ENCODE data around the gene RBM33. TPM values are rescaled to one million over a fixed set of nuclear protein-coding genes. Genes with fewer than 3 reads are reported as not detected.

RBM33 gene
- total RNA-seq, 1 donor from 2014 or later, result 30.8 TPM

GRCh38 chr7:155785536-155785935 lies 141.1 kb downstream of the RBM33 start:
- intact Hi-C loops (cut with micrococcal nuclease), result no loop called here
- no peak for DNase-seq
- Histone ChIP-seq H3K4me1 (peaks cover 13% of the 10 kb centered on the region), H3K9me3 (replicated peaks) (no peaks in the 10 kb centered on the region), H3K36me3 (peaks cover 36% of the 10 kb centered on the region), H3K27me3 (ENCODE audit: low read depth) (peaks cover 28% of the 10 kb centered on the region), H3K4me3 (no peak overlapping the region), H3K27ac (replicated peaks) (no peak overlapping the region)
- TF ChIP-seq CTCF (IDR thresholded peaks at IDR 0.05; ENCODE audit: borderline replicate concordance), result no peak

GRCh38 chr7:155786491-155786890 lies 142.0 kb downstream of the RBM33 start:
- Histone ChIP-seq H3K4me1 (peaks cover 13% of the 10 kb centered on the region), H3K36me3 (peaks cover 27% of the 10 kb centered on the region), H3K27ac (replicated peaks) (no peak overlapping the region), H3K9me3 (replicated peaks) (no peaks in the 10 kb centered on the region), H3K27me3 (ENCODE audit: low read depth) (peaks cover 28% of the 10 kb centered on the region), H3K4me3 (no peak overlapping the region)
- intact Hi-C loops (cut with micrococcal nuclease), result no loop called here
- no peak for DNase-seq
- no peak for TF ChIP-seq CTCF (IDR thresholded peaks at IDR 0.05; ENCODE audit: borderline replicate concordance)

GRCh38 chr7:155787171-155787851 lies 142.8 kb downstream of the RBM33 start:
- no peak for DNase-seq
- intact Hi-C loops (cut with micrococcal nuclease), result no loop called here
- peaks cover 28% of the 10 kb centered on the region for H3K27me3 ChIP-seq (ENCODE audit: low read depth)
- no peaks in the 10 kb centered on the region for H3K9me3 ChIP-seq (replicated peaks)
- H3K27ac ChIP-seq (replicated peaks), result no peak overlapping the region
- no peak for TF ChIP-seq CTCF (IDR thresholded peaks at IDR 0.05; ENCODE audit: borderline replicate concordance)
- peak overlapping the region; percentile 63 for H3K4me3 ChIP-seq
- peaks cover 19% of the 10 kb centered on the region for H3K36me3 ChIP-seq
- peaks cover 13% of the 10 kb centered on the region for H3K4me1 ChIP-seq

GRCh38 chr7:155788616-155789000 lies 144.1 kb downstream of the RBM33 start:
- DNase-seq, result no peak
- Histone ChIP-seq H3K27ac (replicated peaks) (no peak overlapping the region), H3K27me3 (ENCODE audit: low read depth) (peaks cover 28% of the 10 kb centered on the region), H3K9me3 (replicated peaks) (no peaks in the 10 kb centered on the region), H3K4me3 (no peak overlapping the region), H3K36me3 (peaks cover 9% of the 10 kb centered on the region), H3K4me1 (peaks cover 13% of the 10 kb centered on the region)
- no peak for TF ChIP-seq CTCF (IDR thresholded peaks at IDR 0.05; ENCODE audit: borderline replicate concordance)
- intact Hi-C loops (cut with micrococcal nuclease), result no loop called here

GRCh38 chr7:155789001-155789725 lies 144.7 kb downstream of the RBM33 start:
- TF ChIP-seq CTCF (IDR thresholded peaks at IDR 0.05; ENCODE audit: borderline replicate concordance), result no peak

More at GRCh38 chr7:155789001-155789725, 144.7 kb downstream of the RBM33 start:
- DNase-seq, result no peak
- Histone ChIP-seq H3K4me1 (peaks cover 13% of the 10 kb centered on the region), H3K9me3 (replicated peaks) (no peaks in the 10 kb centered on the region), H3K4me3 (no peak overlapping the region), H3K36me3 (peaks cover 7% of the 10 kb centered on the region), H3K27me3 (ENCODE audit: low read depth) (peaks cover 33% of the 10 kb centered on the region), H3K27ac (replicated peaks) (no peak overlapping the region)
- intact Hi-C loops (cut with micrococcal nuclease), result no loop called here
